Inferior parietal cortex (tissue), 1 donor: ENCODE results near the gene NKAIN2.

Experiments
- DNase-seq: peaks from one replicate; pipeline ENCODE4 v3.0.0-alpha.2; 2016; ENCODE audit errors: extremely low spot score

Gene NKAIN2

DNA sequence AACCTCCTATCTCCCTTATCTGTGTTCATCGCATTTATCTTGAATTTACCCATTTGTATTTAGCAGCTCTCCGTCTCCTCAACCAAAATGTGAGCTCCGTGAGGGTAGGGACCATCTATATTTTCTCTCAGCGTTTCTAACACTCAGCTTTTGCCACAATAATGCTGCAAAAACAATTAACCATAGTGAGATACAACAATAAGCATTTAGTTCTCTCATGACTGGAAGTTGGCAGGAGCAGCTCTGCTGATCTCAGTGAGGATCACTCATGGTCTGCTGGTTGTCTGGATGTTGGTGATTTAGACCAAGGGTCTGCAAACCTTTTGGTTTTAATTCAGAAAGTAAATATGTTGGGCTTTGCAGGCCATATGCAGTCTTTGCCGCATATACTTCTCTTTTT lies 763.7 kb downstream of the NKAIN2 start:
- DNase-seq: no peak

- DNase-seq: no peak
Measured at GRCh38 chr6:124573953-124574352, 770.3 kb downstream of the NKAIN2 start.

- DNase-seq: no peak
Measured at GRCh38 chr6:124577734-124578281, 774.1 kb downstream of the NKAIN2 start.

DNA sequence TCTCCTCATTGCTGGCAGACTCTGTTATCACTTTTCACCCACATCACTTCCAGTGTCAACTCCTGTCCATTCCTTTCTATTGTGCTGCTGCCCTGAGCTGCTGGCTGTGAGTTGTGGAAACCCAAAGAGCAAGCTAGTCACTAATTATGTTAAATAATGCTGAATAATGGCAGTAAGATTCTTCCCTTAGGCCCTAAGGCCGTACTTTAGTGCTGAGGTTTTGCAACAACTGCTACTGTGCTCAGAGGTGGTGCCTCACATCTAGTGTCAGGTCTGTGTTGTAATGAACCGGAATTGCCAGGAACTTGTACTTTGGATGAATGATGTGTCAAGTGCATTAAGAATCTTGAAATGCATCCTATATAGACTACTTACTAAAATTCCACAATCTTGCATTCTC lies 786.3 kb downstream of the NKAIN2 start:
- no peak for DNase-seq

DNA sequence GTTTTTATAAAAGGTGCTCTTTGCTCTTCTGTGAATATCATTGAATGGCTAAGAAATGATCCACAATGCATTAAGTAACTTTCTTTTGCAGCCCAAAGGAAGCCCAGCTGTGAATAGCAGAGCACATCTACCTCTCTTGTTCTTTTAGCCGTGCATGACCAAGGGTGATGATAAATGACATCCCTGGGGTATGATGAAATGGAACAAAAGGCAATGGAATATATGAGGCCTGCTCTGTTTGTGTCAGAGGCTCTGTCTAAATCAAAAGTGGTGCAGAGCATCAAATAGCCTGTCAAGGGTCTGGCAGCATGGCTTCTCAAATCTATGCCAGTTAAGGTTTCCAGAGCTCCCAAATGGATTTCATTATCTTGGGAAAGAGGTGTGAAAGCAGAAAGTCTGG lies 796.0 kb downstream of the NKAIN2 start:
- DNase-seq: no peak

GRCh38 chr6:124604719-124605118 lies 801.1 kb downstream of the NKAIN2 start:
- no peak for DNase-seq

GRCh38 chr6:124607119-124607627 lies 803.5 kb downstream of the NKAIN2 start:
- DNase-seq: no peak

GRCh38 chr6:124613031-124613430 lies 809.4 kb downstream of the NKAIN2 start:
- no peak for DNase-seq

- no peak for DNase-seq
Measured at GRCh38 chr6:124622351-124622750, 818.7 kb downstream of the NKAIN2 start.

DNA sequence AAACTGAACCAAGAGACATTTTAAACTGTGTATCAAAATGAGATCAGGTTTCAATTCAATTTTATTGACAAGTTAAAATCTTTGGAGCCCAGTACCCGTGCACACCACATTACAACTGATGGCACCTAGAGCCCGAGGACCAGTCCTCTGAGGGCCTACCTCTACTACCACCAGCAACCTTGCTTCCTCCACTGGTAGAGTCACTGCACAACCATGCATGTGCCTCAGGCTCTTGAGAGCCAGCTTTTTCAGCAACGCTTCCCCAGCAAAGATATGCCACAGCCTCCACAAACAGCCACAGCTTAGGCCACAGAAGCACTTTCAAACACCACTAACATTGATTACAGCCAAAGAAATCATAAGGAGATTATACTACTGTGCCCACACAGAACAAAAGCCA lies 830.0 kb downstream of the NKAIN2 start:
- DNase-seq: no peak

- DNase-seq: peak; percentile 41
Measured at GRCh38 chr6:124640432-124640831, 836.8 kb downstream of the NKAIN2 start.

- no peak for DNase-seq
Measured at GRCh38 chr6:124655866-124656265, 852.2 kb downstream of the NKAIN2 start.

- DNase-seq: no peak
Measured at GRCh38 chr6:124658053-124658452, 854.4 kb downstream of the NKAIN2 start.

DNA sequence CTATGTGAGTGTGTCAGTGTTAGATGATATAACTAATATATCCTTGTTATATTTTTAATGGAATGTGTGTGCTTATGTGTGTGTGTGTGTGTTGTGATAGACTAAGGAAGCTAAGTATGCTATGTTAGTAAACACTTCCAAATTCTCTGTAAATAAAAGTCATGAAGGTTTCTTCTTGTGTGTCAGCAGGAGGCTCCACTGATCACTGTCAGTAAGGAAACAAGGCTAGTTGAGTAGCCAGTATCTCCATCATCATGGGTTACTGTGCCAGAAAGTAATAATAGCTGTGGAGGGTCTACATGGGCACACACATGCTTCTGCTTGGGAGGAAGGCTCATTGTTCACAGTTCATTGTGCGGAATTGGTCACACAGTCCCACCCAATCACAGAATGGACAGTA lies 855.8 kb downstream of the NKAIN2 start:
- no peak for DNase-seq

DNA sequence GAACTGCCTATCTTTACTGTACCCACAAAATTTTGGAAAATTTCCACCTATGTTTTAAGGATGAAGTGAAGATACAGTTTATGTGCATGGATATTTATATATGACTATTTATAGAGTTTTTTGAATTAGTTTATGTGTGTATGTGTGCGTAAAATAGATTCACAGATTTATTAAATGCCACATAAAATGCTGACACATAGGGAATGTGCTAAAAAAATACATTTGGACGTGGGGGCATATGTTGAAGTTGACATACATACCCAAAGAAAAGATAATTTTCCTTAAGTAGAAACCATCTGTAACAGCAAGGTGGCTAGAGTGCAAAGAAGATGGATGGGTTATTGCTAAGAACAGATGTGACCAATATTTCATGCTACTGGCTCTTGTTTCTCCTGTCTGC lies 856.5 kb downstream of the NKAIN2 start:
- DNase-seq: no peak

- DNase-seq: no peak
Measured at GRCh38 chr6:124661097-124661661, 857.5 kb downstream of the NKAIN2 start.

DNA sequence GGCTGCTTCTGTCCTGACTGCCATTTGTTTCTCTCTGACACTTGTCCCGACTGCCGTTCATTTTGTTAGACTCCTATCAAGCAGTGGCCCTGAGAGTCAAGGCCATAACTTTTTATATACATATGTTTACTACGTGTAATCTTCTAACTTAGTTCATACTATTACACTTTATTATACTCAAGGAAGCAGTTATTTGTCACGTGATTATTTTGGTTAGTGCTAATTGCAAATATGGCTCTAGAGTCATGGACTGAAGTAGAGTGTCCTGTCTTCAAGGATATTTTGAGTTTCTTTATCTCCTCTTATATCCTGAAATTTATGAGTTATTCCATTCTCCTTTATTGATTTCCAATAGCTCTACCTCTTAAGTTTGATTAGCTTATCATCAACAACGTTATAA lies 864.4 kb downstream of the NKAIN2 start:
- DNase-seq: no peak

DNA sequence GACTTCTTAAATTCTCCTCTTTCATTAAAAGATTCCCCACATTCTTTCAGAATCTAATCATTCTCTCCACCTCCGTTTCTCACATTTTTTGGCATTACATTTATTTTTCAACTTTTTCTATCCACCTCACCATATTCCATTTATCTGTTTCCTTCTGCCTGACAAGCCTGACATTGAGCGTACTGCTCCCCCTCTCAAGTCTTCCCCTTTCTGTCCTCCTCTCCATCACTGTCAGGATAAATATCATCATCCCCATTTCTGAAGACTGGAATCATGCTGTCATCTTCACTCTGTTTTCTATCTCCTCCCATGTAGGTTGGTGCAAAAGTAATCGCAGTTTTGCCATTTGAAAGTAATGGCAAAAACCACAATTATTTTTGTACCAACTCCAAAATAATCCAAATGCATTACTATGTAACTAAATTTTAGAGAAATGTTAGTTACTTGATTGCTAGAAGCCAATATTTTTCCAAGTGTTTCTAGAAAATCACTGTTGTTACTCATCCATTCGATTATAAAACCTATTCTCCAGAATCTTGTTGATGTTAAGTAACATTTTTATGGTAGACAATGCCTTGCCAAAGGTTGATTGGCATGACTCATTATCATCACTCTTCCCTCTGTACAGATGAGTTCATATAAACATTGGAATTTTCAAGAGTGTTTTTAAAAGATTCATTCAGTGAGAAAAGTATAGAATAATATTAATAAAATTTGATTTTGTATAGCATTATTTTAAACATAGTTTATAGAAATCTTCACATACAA lies 866.2 kb downstream of the NKAIN2 start:
- no peak for DNase-seq

GRCh38 chr6:124670801-124671200 lies 867.1 kb downstream of the NKAIN2 start:
- DNase-seq: no peak

DNA sequence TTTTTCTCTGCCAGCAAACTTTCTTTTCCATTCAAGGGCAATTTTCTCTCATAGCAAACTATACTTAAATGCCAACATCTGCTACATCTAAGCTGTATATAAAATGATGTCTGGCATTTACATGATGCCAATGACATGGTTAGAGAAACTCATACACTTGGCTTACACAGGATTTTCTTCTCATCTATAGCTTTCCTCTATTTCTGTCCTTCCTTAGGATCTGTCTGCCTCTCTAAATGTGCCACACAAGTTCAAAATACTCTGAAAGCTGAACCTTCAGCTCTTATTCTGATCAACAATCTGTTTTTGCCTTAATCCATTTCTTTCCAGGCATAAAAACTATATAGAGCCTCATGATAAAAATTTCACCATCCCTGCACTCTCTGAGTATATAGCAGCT lies 867.7 kb downstream of the NKAIN2 start:
- DNase-seq: no peak

GRCh38 chr6:124674042-124674441 lies 870.4 kb downstream of the NKAIN2 start:
- no peak for DNase-seq

GRCh38 chr6:124676033-124676432 lies 872.4 kb downstream of the NKAIN2 start:
- DNase-seq: no peak

- no peak for DNase-seq
Measured at GRCh38 chr6:124677874-124678273, 874.2 kb downstream of the NKAIN2 start.
